Mesothelial cell of epicardium (in vitro differentiated cells): ENCODE results near the gene C1QL2. TPM values are rescaled to one million over a fixed set of nuclear protein-coding genes. Genes with fewer than 3 reads are reported as not detected.

Experiments used
- DNase-seq, 2 experiments: peaks; one replicate each; pipeline ENCODE4 v3.0.0; 2021; ENCODE audit warnings: low spot score in 2 of 2; ENCODE audit not compliant: unreplicated experiment in 2 of 2
- H3K27ac Mint-ChIP-seq: 2 replicates; pipeline ENCODE4 v1.8.0; 2021; ENCODE audit warnings: mixed read lengths
- H3K27me3 Mint-ChIP-seq: 2 replicates; pipeline ENCODE4 v1.8.0; 2021; ENCODE audit warnings: low read depth, mixed read lengths
- H3K36me3 Mint-ChIP-seq: 2 replicates; pipeline ENCODE4 v1.8.0; 2021; ENCODE audit warnings: mixed read lengths
- H3K4me1 Mint-ChIP-seq: 2 replicates; pipeline ENCODE4 v1.8.0; 2021; ENCODE audit warnings: mixed read lengths
- H3K4me3 Mint-ChIP-seq: 2 replicates; pipeline ENCODE4 v1.8.0; 2021; ENCODE audit warnings: mild to moderate bottlenecking, moderate library complexity, mixed read lengths
- H3K9me3 Mint-ChIP-seq: 2 replicates; pipeline ENCODE4 v1.8.0; 2021; ENCODE audit warnings: mixed read lengths
- CTCF ChIP-seq: fragments of 200-600 bp; sonication (generic); IDR thresholded peaks from one replicate; pipeline ENCODE4 v1.5.0; 2021; ENCODE audit warnings: antibody characterized with exemption; ENCODE audit not compliant: unreplicated experiment
- total RNA-seq: library from RNA; stranded (reverse); gene quantifications from 3 replicates; pipeline ENCODE4 v1.2.1, GENCODE V29; 2021

Gene C1QL2
- total RNA-seq, 1 donor from 2014 or later, result not detected

DNA sequence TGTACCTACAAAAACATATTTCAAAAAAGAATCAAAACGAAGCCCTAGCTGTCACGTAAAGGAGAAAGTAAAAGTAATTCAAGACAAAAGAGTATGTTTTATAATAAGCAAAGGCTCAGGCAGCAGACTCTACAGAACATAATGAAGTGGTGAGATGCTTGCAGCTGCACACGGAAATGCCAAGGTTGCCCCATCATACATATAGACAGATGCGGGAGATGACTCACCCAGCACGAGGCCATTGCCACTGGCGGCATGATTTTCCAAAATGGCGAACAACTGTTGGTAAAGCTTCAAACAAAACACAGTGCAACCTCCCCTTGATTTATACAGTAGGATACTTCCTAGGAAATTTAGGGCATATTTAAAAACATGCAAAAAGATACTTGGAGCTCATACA, 26.0 kb upstream of the C1QL2 start:
- no peak overlapping the region for H3K4me3 Mint-ChIP-seq
- H3K4me1 Mint-ChIP-seq, result no peaks in the 10 kb centered on the region
- no peak for TF ChIP-seq CTCF
- no peaks in the 10 kb centered on the region for H3K36me3 Mint-ChIP-seq
- H3K27me3 Mint-ChIP-seq, result peaks cover 31% of the 10 kb centered on the region
- no peak for DNase-seq
- H3K9me3 Mint-ChIP-seq, result no peaks in the 10 kb centered on the region
- H3K27ac Mint-ChIP-seq, result no peak overlapping the region

GRCh38 chr2:119181791-119182445, 23.4 kb upstream of the C1QL2 start:
- Mint-ChIP-seq H3K4me1 (no peaks in the 10 kb centered on the region), H3K4me3 (no peak overlapping the region)

GRCh38 chr2:119181391-119181790, 22.8 kb upstream of the C1QL2 start:
- no peak for DNase-seq
- H3K27me3 Mint-ChIP-seq, result peaks cover 21% of the 10 kb centered on the region
- no peaks in the 10 kb centered on the region for H3K4me1 Mint-ChIP-seq
- no peaks in the 10 kb centered on the region for H3K9me3 Mint-ChIP-seq
- no peak overlapping the region for H3K4me3 Mint-ChIP-seq
- H3K27ac Mint-ChIP-seq, result no peak overlapping the region
- TF ChIP-seq CTCF, result no peak
- H3K36me3 Mint-ChIP-seq, result no peaks in the 10 kb centered on the region

More at GRCh38 chr2:119181791-119182445, 23.4 kb upstream of the C1QL2 start:
- no peak for TF ChIP-seq CTCF
- Mint-ChIP-seq H3K27ac (no peak overlapping the region), H3K9me3 (no peaks in the 10 kb centered on the region), H3K36me3 (no peaks in the 10 kb centered on the region), H3K27me3 (peaks cover 23% of the 10 kb centered on the region)
- DNase-seq, result no peak

DNA sequence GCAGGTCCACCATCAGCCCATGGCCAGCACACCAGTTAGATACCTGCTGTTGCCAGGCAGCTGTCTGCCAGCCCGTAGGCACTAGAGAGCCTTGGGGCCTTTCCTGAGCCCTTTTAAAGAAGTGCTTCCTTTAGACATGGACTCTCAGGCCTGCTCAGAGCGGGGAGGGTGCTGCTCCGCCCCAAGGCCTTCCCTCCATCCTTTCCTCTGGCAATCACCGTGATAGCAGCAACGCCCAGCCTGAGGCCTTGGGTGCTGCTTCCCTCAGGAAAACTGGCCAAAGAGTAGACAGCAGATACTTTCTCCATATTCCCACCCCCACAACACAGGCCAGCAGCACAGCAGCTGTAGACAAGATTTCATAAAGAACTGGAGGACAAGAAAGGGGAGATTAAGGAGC, 22.3 kb upstream of the C1QL2 start:
- H3K4me1 Mint-ChIP-seq, result no peaks in the 10 kb centered on the region
- H3K27me3 Mint-ChIP-seq, result peaks cover 19% of the 10 kb centered on the region
- H3K9me3 Mint-ChIP-seq, result no peaks in the 10 kb centered on the region
- no peak overlapping the region for H3K4me3 Mint-ChIP-seq
- DNase-seq, result no peak
- no peak overlapping the region for H3K27ac Mint-ChIP-seq
- TF ChIP-seq CTCF, result no peak
- no peaks in the 10 kb centered on the region for H3K36me3 Mint-ChIP-seq

GRCh38 chr2:119179991-119180390, 21.4 kb upstream of the C1QL2 start:
- H3K27ac Mint-ChIP-seq, result no peak overlapping the region
- no peak for DNase-seq

More at GRCh38 chr2:119179991-119180390, 21.4 kb upstream of the C1QL2 start:
- TF ChIP-seq CTCF, result no peak
- H3K4me3 Mint-ChIP-seq, result no peak overlapping the region
- no peaks in the 10 kb centered on the region for H3K4me1 Mint-ChIP-seq
- H3K9me3 Mint-ChIP-seq, result no peaks in the 10 kb centered on the region
- H3K27me3 Mint-ChIP-seq, result peaks cover 14% of the 10 kb centered on the region
- no peaks in the 10 kb centered on the region for H3K36me3 Mint-ChIP-seq
